HG02852 (cell line): ENCODE data around the gene C1QL1.

ENCODE experiments used
- ATAC-seq: cut with Tn5 transposase; IDR thresholded peaks from one replicate; pipeline ENCODE4 v1.9.1; 2021; ENCODE audit warnings: mild to moderate bottlenecking, moderate library complexity; ENCODE audit not compliant: unreplicated experiment

The C1QL1 gene

GRCh38 chr17:44915862-44916780, 52.0 kb downstream of the C1QL1 start:
- ATAC-seq, result no peak

DNA sequence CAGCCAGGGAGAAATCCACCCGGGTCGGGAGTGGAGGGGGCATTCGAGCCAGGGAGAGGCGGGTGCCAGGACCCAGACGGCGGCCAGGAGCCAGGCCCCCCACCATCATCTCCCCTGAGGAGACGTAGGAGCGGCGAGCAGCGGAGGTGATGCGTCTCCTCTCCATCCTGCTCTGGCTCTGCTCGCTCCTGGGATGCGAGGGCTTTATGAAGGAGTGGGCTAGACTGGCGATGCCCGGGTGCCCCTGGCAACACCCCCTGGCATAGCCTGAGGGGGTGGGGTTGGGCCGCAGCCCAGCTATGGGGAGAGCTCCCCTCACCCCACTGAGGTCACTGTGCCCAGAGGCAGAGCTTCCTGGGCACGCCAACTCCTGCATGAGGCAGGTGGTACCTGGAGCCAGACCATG, 52.8 kb downstream of the C1QL1 start, which contains the start of gene GFAP:
Gene GFAP (minus strand): TSS at position 180 of the 406 bp plus-strand sequence. CDS start 14 bp downstream, at position 166.
- no peak for ATAC-seq

DNA sequence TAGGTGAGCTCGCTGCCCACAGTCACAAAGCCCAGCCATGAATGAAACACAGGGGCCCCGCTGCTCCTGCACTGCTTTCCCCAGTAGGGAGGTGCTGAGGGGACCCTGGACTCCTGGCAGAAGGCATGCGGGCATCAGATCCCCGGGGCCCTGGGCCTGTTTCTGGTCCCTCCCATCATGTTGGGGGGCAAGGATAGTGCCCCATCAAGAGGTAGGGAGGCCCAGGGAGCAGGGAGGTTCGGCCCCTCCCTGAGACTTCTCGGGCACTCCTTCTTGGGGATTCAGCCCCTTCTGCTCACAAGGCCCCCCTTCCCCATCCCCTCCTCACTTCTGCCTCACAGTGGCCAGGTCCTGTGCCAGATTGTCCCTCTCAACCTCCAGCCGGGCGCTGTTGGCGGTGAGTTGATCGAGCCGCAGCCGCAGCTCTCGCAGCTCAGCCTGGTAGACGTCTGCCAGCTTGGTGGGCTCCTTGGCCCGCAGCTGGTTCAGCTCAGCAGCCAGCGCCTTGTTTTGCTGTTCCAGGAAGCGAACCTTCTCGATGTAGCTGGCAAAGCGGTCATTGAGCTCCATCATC, 53.3 kb downstream of the C1QL1 start:
- ATAC-seq, result no peak

DNA sequence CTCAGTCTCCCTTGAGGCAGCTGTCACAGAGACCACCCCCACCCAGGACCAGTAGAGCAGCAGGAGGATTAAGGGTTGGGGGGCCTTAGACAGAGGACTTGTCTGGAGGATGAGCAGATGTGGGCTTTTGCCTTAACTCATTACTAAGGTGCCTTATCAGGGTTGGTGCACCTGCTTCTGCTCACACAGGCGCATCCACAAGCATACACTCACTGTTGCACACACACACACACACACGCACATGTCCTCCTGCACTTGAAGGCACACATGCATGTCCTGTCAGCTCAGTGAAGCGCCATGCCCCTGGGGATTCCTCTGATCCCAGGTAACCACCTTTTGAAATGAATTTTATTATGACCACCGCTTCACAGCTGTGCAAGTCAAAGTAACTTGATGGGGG, 54.0 kb downstream of the C1QL1 start:
- no peak for ATAC-seq

GRCh38 chr17:44913676-44914075, 54.4 kb downstream of the C1QL1 start:
- no peak for ATAC-seq

GRCh38 chr17:44912763-44913544, 55.1 kb downstream of the C1QL1 start:
- no peak for ATAC-seq

GRCh38 chr17:44911133-44912001, 56.7 kb downstream of the C1QL1 start:
- ATAC-seq, result no peak

GRCh38 chr17:44910231-44911106, 57.6 kb downstream of the C1QL1 start:
- ATAC-seq, result no peak
